ENCODE data around the gene MUC13. TPM values are rescaled to one million over a fixed set of nuclear protein-coding genes. Genes with fewer than 3 reads are reported as not detected.

The MUC13 gene, protein sequence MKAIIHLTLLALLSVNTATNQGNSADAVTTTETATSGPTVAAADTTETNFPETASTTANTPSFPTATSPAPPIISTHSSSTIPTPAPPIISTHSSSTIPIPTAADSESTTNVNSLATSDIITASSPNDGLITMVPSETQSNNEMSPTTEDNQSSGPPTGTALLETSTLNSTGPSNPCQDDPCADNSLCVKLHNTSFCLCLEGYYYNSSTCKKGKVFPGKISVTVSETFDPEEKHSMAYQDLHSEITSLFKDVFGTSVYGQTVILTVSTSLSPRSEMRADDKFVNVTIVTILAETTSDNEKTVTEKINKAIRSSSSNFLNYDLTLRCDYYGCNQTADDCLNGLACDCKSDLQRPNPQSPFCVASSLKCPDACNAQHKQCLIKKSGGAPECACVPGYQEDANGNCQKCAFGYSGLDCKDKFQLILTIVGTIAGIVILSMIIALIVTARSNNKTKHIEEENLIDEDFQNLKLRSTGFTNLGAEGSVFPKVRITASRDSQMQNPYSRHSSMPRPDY
- total RNA-seq (ENCODE audit: low replicate concordance), result not detected in 2 replicates

DNA sequence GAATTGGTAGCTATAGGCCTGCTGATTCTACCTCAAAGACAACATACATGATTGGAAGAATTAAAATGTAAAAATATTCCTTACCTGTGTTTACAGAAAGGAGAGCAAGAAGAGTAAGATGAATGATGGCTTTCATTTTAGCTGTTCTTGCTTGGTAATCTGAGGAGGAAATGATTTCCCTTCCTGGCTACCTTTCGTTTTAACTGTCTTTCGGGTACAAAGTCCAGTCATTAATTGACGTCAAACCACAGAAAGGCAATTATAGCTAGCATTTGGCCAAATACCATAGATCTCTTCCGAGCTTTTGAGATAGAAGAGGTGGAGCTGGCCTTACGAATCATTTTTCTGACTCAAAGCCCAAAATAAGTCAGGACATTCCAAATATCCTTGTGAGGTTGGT lies at the start of gene MUC13:
Gene MUC13 (minus strand): TSS at position 175 of the 400 bp plus-strand sequence. CDS start 39 bp downstream, at position 136.
- Histone ChIP-seq H3K27me3 (no peaks in the 10 kb centered on the region), H2AFZ (replicated peaks) (no peak within 1 kb of the TSS), H3F3A (ENCODE audit: low read depth) (no peaks in the 10 kb centered on the region), H3K4me1 (peaks cover 7% of the 10 kb centered on the region), H3K36me3 (no peaks in the 10 kb centered on the region), H3K4me2 (no peak within 1 kb of the TSS), H3K79me2 (ENCODE audit: low read depth) (no peaks in the 10 kb centered on the region), H3K9me3 (ENCODE audit: low read depth) (no peaks in the 10 kb centered on the region), H4K20me1 (ENCODE audit: low read depth) (no peaks in the 10 kb centered on the region), H3K9ac (no peak within 1 kb of the TSS), H3K27ac (no peak within 1 kb of the TSS), H3K4me3 (no peak within 1 kb of the TSS)
- peak within 1 kb of the TSS; percentile 17 for H3K4me3 Mint-ChIP-seq
- no peak within 1 kb of the TSS for H3K27ac Mint-ChIP-seq
- no peak for TF ChIP-seq EZH2phosphoT487 (IDR thresholded peaks at IDR 0.05)
- no peak for TF ChIP-seq EZH2 (IDR thresholded peaks at IDR 0.05)
- TF ChIP-seq, protein P1, sequence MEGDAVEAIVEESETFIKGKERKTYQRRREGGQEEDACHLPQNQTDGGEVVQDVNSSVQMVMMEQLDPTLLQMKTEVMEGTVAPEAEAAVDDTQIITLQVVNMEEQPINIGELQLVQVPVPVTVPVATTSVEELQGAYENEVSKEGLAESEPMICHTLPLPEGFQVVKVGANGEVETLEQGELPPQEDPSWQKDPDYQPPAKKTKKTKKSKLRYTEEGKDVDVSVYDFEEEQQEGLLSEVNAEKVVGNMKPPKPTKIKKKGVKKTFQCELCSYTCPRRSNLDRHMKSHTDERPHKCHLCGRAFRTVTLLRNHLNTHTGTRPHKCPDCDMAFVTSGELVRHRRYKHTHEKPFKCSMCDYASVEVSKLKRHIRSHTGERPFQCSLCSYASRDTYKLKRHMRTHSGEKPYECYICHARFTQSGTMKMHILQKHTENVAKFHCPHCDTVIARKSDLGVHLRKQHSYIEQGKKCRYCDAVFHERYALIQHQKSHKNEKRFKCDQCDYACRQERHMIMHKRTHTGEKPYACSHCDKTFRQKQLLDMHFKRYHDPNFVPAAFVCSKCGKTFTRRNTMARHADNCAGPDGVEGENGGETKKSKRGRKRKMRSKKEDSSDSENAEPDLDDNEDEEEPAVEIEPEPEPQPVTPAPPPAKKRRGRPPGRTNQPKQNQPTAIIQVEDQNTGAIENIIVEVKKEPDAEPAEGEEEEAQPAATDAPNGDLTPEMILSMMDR (IDR thresholded peaks at IDR 0.05), result no peak
- no peak for DNase-seq (ENCODE audit: low spot score)
- no peaks in the 10 kb centered on the region for H3K36me3 Mint-ChIP-seq
- H3K4me1 Mint-ChIP-seq, result peaks cover 2% of the 10 kb centered on the region
- H3K9me3 Mint-ChIP-seq, result peaks cover 2% of the 10 kb centered on the region
- peaks cover 5% of the 10 kb centered on the region for H3K27me3 Mint-ChIP-seq (ENCODE audit: insufficient read depth, low read depth)

DNA sequence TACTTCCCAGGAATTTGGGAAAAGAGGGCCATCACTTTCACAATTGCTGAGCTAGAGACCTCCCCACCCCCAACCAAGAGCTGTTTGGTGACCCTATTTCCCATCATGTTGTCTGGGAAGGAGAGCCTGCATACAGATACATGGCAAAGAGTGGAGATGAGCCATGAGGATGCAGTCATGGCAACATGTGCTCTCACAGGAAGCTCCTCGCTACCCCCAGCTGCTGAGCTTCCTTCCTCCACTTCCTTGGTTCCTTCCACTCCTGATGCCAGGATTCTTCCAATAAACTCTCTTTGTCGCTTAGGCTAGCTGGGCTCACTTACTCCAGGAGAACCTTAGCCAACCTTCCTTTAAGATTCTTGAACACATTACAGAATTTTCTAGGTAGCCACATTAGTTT lies 48.3 kb upstream of the MUC13 start:
- Histone ChIP-seq H3K36me3 (no peaks in the 10 kb centered on the region), H3F3A (ENCODE audit: low read depth) (peaks cover 6% of the 10 kb centered on the region), H3K9ac (no peak overlapping the region), H2AFZ (replicated peaks) (no peak overlapping the region), H3K9me3 (ENCODE audit: low read depth) (no peaks in the 10 kb centered on the region), H3K79me2 (ENCODE audit: low read depth) (no peaks in the 10 kb centered on the region), H3K4me3 (no peak overlapping the region), H3K4me2 (no peak overlapping the region), H4K20me1 (ENCODE audit: low read depth) (no peaks in the 10 kb centered on the region), H3K27ac (no peak overlapping the region), H3K27me3 (no peaks in the 10 kb centered on the region), H3K4me1 (no peaks in the 10 kb centered on the region)
- no peak overlapping the region for H3K27ac Mint-ChIP-seq
- peaks cover 22% of the 10 kb centered on the region for H3K36me3 Mint-ChIP-seq
- peaks cover 2% of the 10 kb centered on the region for H3K4me1 Mint-ChIP-seq
- DNase-seq (ENCODE audit: low spot score), result no peak
- TF ChIP-seq EZH2phosphoT487 (IDR thresholded peaks at IDR 0.05), result no peak
- TF ChIP-seq, protein P1 (IDR thresholded peaks at IDR 0.05), result no peak
- TF ChIP-seq EZH2 (IDR thresholded peaks at IDR 0.05), result no peak
- no peak overlapping the region for H3K4me3 Mint-ChIP-seq
- H3K9me3 Mint-ChIP-seq, result no peaks in the 10 kb centered on the region
- H3K27me3 Mint-ChIP-seq (ENCODE audit: insufficient read depth, low read depth), result peaks cover 2% of the 10 kb centered on the region

DNA sequence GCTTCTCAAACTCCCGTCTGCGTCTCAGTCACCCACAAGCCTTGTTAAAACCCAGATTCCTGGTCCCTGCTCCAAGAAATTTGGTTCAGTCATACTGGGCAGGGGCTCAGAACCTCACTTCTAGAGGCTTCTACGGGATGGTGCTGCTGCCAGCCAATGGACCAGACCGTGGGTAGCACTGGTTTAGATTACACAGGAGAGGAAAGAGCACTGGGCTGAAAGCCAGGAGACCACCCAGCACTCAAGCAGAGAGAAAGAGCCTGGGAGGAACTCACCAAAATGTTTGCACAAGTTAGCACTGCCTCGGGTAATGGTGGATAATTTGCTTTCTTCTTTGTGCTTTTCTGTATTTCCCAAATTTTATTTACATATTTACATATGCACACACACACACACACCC lies 46.9 kb upstream of the MUC13 start:
- Histone ChIP-seq H3K4me3 (no peak overlapping the region), H3K79me2 (ENCODE audit: low read depth) (no peaks in the 10 kb centered on the region), H3K27me3 (no peaks in the 10 kb centered on the region), H3K36me3 (no peaks in the 10 kb centered on the region), H3K9me3 (ENCODE audit: low read depth) (no peaks in the 10 kb centered on the region), H3K9ac (no peak overlapping the region), H3K4me1 (no peaks in the 10 kb centered on the region), H2AFZ (replicated peaks) (no peak overlapping the region), H3K4me2 (no peak overlapping the region), H4K20me1 (ENCODE audit: low read depth) (no peaks in the 10 kb centered on the region), H3K27ac (no peak overlapping the region), H3F3A (ENCODE audit: low read depth) (no peaks in the 10 kb centered on the region)
- Mint-ChIP-seq H3K27me3 (ENCODE audit: insufficient read depth, low read depth) (no peaks in the 10 kb centered on the region), H3K9me3 (no peaks in the 10 kb centered on the region), H3K4me3 (no peak overlapping the region), H3K27ac (no peak overlapping the region), H3K36me3 (peaks cover 36% of the 10 kb centered on the region), H3K4me1 (peaks cover 2% of the 10 kb centered on the region)
- TF ChIP-seq EZH2 (IDR thresholded peaks at IDR 0.05), result no peak
- no peak for DNase-seq (ENCODE audit: low spot score)

DNA sequence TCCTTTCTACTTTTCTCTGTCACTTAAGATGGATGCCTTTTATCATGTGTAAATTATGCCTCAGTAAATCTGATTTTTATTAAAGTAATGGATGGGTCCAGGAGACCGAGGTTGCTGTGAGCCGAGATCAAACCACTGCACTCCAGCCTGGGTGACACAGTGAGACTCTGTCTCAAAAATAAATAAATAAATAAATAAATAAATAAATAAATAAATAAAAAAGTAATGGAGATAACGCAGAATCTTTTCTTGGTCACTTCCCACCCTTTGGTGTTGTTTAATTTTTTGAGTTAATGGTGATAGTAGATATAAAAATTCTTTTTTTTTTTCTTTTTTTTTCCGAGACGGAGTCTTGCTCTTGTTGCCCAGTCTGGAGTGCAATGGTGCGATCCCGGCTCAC lies 44.1 kb upstream of the MUC13 start:
- Histone ChIP-seq H3K79me2 (ENCODE audit: low read depth) (no peaks in the 10 kb centered on the region), H3K9ac (no peak overlapping the region), H3K4me3 (no peak overlapping the region), H3K27ac (no peak overlapping the region), H3K4me2 (no peak overlapping the region), H3F3A (ENCODE audit: low read depth) (no peaks in the 10 kb centered on the region), H3K4me1 (no peaks in the 10 kb centered on the region), H2AFZ (replicated peaks) (no peak overlapping the region), H3K27me3 (no peaks in the 10 kb centered on the region), H3K36me3 (no peaks in the 10 kb centered on the region), H3K9me3 (ENCODE audit: low read depth) (no peaks in the 10 kb centered on the region), H4K20me1 (ENCODE audit: low read depth) (no peaks in the 10 kb centered on the region)
- no peaks in the 10 kb centered on the region for H3K9me3 Mint-ChIP-seq
- no peak for TF ChIP-seq EZH2 (IDR thresholded peaks at IDR 0.05)
- no peak for TF ChIP-seq EZH2phosphoT487 (IDR thresholded peaks at IDR 0.05)
- TF ChIP-seq, protein P1 (IDR thresholded peaks at IDR 0.05), result no peak
- H3K4me1 Mint-ChIP-seq, result peaks cover 2% of the 10 kb centered on the region
- H3K27ac Mint-ChIP-seq, result no peak overlapping the region
- H3K36me3 Mint-ChIP-seq, result peaks cover 40% of the 10 kb centered on the region
- H3K4me3 Mint-ChIP-seq, result no peak overlapping the region
- no peak for DNase-seq (ENCODE audit: low spot score)
- no peaks in the 10 kb centered on the region for H3K27me3 Mint-ChIP-seq (ENCODE audit: insufficient read depth, low read depth)

Measured in neural progenitor cell (in vitro differentiated cells).